Activated CD4-positive, alpha-beta T cell treated with anti-CD3 and anti-CD28 coated beads for 36 hours (primary cell): ENCODE data around the gene NRXN3. TPM values are rescaled to one million over a fixed set of nuclear protein-coding genes. Genes with fewer than 3 reads are reported as not detected.

Experiments
- ATAC-seq: fragments of 200-7000 bp; cut with Tn5 transposase; one replicate; pipeline ENCODE4 v1.10.0; 2021; ENCODE audit warnings: mild to moderate bottlenecking, moderate library complexity
- CTCF ChIA-PET: fragments of 350-600 bp; sonication (Branson Sonifier 250); formaldehyde crosslinking; loops from one replicate; lab custom pipeline; 2021; ENCODE audit warnings: antibody characterized with exemption; lab: Charles Lee
- POLR2A ChIA-PET: fragments of 350-600 bp; sonication (Branson Sonifier 250); formaldehyde crosslinking; loops from one replicate; lab custom pipeline; 2021; ENCODE audit warnings: antibody characterized with exemption, inconsistent platforms; lab: Charles Lee
- DNase-seq: peaks from one replicate; pipeline ENCODE4 v3.0.0-alpha.2; 2020
- H3K27ac Mint-ChIP-seq: one replicate; pipeline ENCODE4 v1.8.0; 2021; ENCODE audit warnings: mixed read lengths
- H3K27me3 Mint-ChIP-seq: one replicate; pipeline ENCODE4 v1.8.0; 2021; ENCODE audit warnings: mixed read lengths
- H3K36me3 Mint-ChIP-seq: one replicate; pipeline ENCODE4 v1.8.0; 2021; ENCODE audit warnings: low read depth, mixed read lengths
- H3K4me1 Mint-ChIP-seq: one replicate; pipeline ENCODE4 v1.8.0; 2021; ENCODE audit warnings: mixed read lengths
- H3K4me3 Mint-ChIP-seq: one replicate; pipeline ENCODE4 v1.8.0; 2021; ENCODE audit warnings: mild to moderate bottlenecking, moderate library complexity, mixed read lengths
- H3K9me3 Mint-ChIP-seq: one replicate; pipeline ENCODE4 v1.8.0; 2021; ENCODE audit warnings: low read depth, mixed read lengths
- intact Hi-C, 2 experiments: fragments of 100-400 bp; cut with DNase I in 1 of 2; cut with micrococcal nuclease in 1 of 2; formaldehyde crosslinking; loops; one replicate each; pipeline versions ENCODE4 v1.14.2 to v1.15.1; 2022 to 2024; cut with DNase I, micrococcal nuclease
- total RNA-seq, 2 experiments: library from RNA; stranded (reverse); gene quantifications; one replicate each; pipeline ENCODE4 v1.2.3, GENCODE V29; 2021

NRXN3 gene
- total RNA-seq, 2 experiments from 2014 or later = not detected

- Mint-ChIP-seq H3K27ac (no peak overlapping the region), H3K4me1 (no peaks in the 10 kb centered on the region), H3K27me3 (peaks cover 6% of the 10 kb centered on the region), H3K4me3 (no peak overlapping the region), H3K36me3 (no peaks in the 10 kb centered on the region), H3K9me3 (no peaks in the 10 kb centered on the region)
- ChIA-PET CTCF (interaction anchor here (1.3 kb wide), 1 partner anchor 43 kb away, joined by 4 read pairs; no protein-coding TSS in a partner anchor), POLR2A (no interaction called here)
- ATAC-seq (no peak), DNase-seq (no peak)
- intact Hi-C loops = no loop called here
Measured at GRCh38 chr14:78967111-78967809, 797.1 kb downstream of the NRXN3 start.

- ChIA-PET CTCF (no interaction called here), POLR2A (no interaction called here)
- Mint-ChIP-seq H3K36me3 (no peaks in the 10 kb centered on the region), H3K4me1 (no peaks in the 10 kb centered on the region), H3K4me3 (no peak overlapping the region), H3K9me3 (no peaks in the 10 kb centered on the region), H3K27me3 (peaks cover 6% of the 10 kb centered on the region), H3K27ac (no peak overlapping the region)
- intact Hi-C loops = no loop called here
- no peak for ATAC-seq
- no peak for DNase-seq
Measured at GRCh38 chr14:78968265-78968664, 798.1 kb downstream of the NRXN3 start.

- Mint-ChIP-seq H3K4me3 (no peak overlapping the region), H3K27ac (no peak overlapping the region), H3K36me3 (no peaks in the 10 kb centered on the region), H3K9me3 (no peaks in the 10 kb centered on the region), H3K27me3 (peaks cover 9% of the 10 kb centered on the region), H3K4me1 (no peaks in the 10 kb centered on the region)
- DNase-seq = no peak
- CTCF ChIA-PET = interaction anchor here (0.6 to 2.1 kb wide), 2 partner anchors 11 to 1055 kb away, joined by 3 to 8 read pairs; no protein-coding TSS in a partner anchor
- POLR2A ChIA-PET = no interaction called here
- no peak for ATAC-seq
- intact Hi-C loops = no loop called here
Measured at GRCh38 chr14:78970677-78971076, 800.5 kb downstream of the NRXN3 start.

GRCh38 chr14:78972440-78972839, 802.3 kb downstream of the NRXN3 start:
- H3K27ac Mint-ChIP-seq = no peak overlapping the region
- H3K27me3 Mint-ChIP-seq = peaks cover 8% of the 10 kb centered on the region
- DNase-seq (no peak), ATAC-seq (no peak)
- H3K4me1 Mint-ChIP-seq = no peaks in the 10 kb centered on the region
- no peaks in the 10 kb centered on the region for H3K36me3 Mint-ChIP-seq
- no peak overlapping the region for H3K4me3 Mint-ChIP-seq
- ChIA-PET CTCF (no interaction called here), POLR2A (no interaction called here)
- intact Hi-C loops = no loop called here
- H3K9me3 Mint-ChIP-seq = no peaks in the 10 kb centered on the region

- ATAC-seq (no peak), DNase-seq (no peak)
- Mint-ChIP-seq H3K36me3 (no peaks in the 10 kb centered on the region), H3K27me3 (peaks cover 6% of the 10 kb centered on the region), H3K4me1 (no peaks in the 10 kb centered on the region), H3K27ac (no peak overlapping the region), H3K4me3 (no peak overlapping the region), H3K9me3 (no peaks in the 10 kb centered on the region)
- intact Hi-C loops = no loop called here
- ChIA-PET POLR2A (no interaction called here), CTCF (interaction anchor here (0.9 to 1.2 kb wide), 2 partner anchors 15 to 26 kb away, joined by 3 to 5 read pairs; no protein-coding TSS in a partner anchor)
Measured at GRCh38 chr14:78974691-78975090, 804.5 kb downstream of the NRXN3 start.

GRCh38 chr14:78975734-78976133, 805.6 kb downstream of the NRXN3 start:
- H3K9me3 Mint-ChIP-seq = no peaks in the 10 kb centered on the region
- peaks cover 6% of the 10 kb centered on the region for H3K27me3 Mint-ChIP-seq
- intact Hi-C loops = no loop called here
- no peak for DNase-seq
- no peaks in the 10 kb centered on the region for H3K36me3 Mint-ChIP-seq
- no peaks in the 10 kb centered on the region for H3K4me1 Mint-ChIP-seq
- no peak overlapping the region for H3K4me3 Mint-ChIP-seq
- ChIA-PET POLR2A (no interaction called here), CTCF (no interaction called here)
- ATAC-seq = no peak
- H3K27ac Mint-ChIP-seq = no peak overlapping the region

GRCh38 chr14:78978896-78979295, 808.7 kb downstream of the NRXN3 start:
- no peaks in the 10 kb centered on the region for H3K36me3 Mint-ChIP-seq
- no peaks in the 10 kb centered on the region for H3K4me1 Mint-ChIP-seq
- CTCF ChIA-PET = no interaction called here

GRCh38 chr14:78982551-78982950, 812.4 kb downstream of the NRXN3 start:
- H3K27ac Mint-ChIP-seq = no peak overlapping the region
- POLR2A ChIA-PET = no interaction called here
- DNase-seq (no peak), ATAC-seq (no peak)
- H3K9me3 Mint-ChIP-seq = no peaks in the 10 kb centered on the region
- no peak overlapping the region for H3K4me3 Mint-ChIP-seq
- intact Hi-C loops = no loop called here
- H3K36me3 Mint-ChIP-seq = no peaks in the 10 kb centered on the region
- CTCF ChIA-PET = no interaction called here
- H3K27me3 Mint-ChIP-seq = peaks cover 4% of the 10 kb centered on the region
- H3K4me1 Mint-ChIP-seq = no peaks in the 10 kb centered on the region

More at GRCh38 chr14:78978896-78979295, 808.7 kb downstream of the NRXN3 start:
- Mint-ChIP-seq H3K27me3 (peaks cover 6% of the 10 kb centered on the region), H3K27ac (no peak overlapping the region), H3K9me3 (no peaks in the 10 kb centered on the region), H3K4me3 (no peak overlapping the region)
- DNase-seq (no peak), ATAC-seq (no peak)
- POLR2A ChIA-PET = no interaction called here
- intact Hi-C loops = no loop called here

- DNase-seq = no peak
- H3K27ac Mint-ChIP-seq = no peak overlapping the region
- no peaks in the 10 kb centered on the region for H3K9me3 Mint-ChIP-seq
- no peaks in the 10 kb centered on the region for H3K4me1 Mint-ChIP-seq
- intact Hi-C loops = no loop called here
- no peaks in the 10 kb centered on the region for H3K36me3 Mint-ChIP-seq
- no peak for ATAC-seq
- peaks cover 4% of the 10 kb centered on the region for H3K27me3 Mint-ChIP-seq
- no peak overlapping the region for H3K4me3 Mint-ChIP-seq
- CTCF ChIA-PET = interaction anchor here (0.6 kb wide), 1 partner anchor 79 kb away, joined by 3 read pairs; no protein-coding TSS in a partner anchor
- POLR2A ChIA-PET = no interaction called here
Measured at GRCh38 chr14:78983126-78983525, 813.0 kb downstream of the NRXN3 start.

- no peak overlapping the region for H3K4me3 Mint-ChIP-seq
- H3K27ac Mint-ChIP-seq = no peak overlapping the region
- DNase-seq (no peak), ATAC-seq (no peak)
- no peaks in the 10 kb centered on the region for H3K36me3 Mint-ChIP-seq
- ChIA-PET CTCF (no interaction called here), POLR2A (no interaction called here)
- peaks cover 2% of the 10 kb centered on the region for H3K27me3 Mint-ChIP-seq
- intact Hi-C loops = no loop called here
- no peaks in the 10 kb centered on the region for H3K9me3 Mint-ChIP-seq
- no peaks in the 10 kb centered on the region for H3K4me1 Mint-ChIP-seq
Measured at GRCh38 chr14:78985668-78986381, 815.7 kb downstream of the NRXN3 start.

- intact Hi-C loops = no loop called here
- ChIA-PET CTCF (no interaction called here), POLR2A (no interaction called here)
- peaks cover 4% of the 10 kb centered on the region for H3K27me3 Mint-ChIP-seq
- no peaks in the 10 kb centered on the region for H3K4me1 Mint-ChIP-seq
- H3K36me3 Mint-ChIP-seq = no peaks in the 10 kb centered on the region
- ATAC-seq (no peak), DNase-seq (no peak)
- no peak overlapping the region for H3K4me3 Mint-ChIP-seq
- no peak overlapping the region for H3K27ac Mint-ChIP-seq
- no peaks in the 10 kb centered on the region for H3K9me3 Mint-ChIP-seq
Measured at GRCh38 chr14:78986989-78987388, 816.8 kb downstream of the NRXN3 start.

GRCh38 chr14:78989221-78989620, 819.0 kb downstream of the NRXN3 start:
- H3K27me3 Mint-ChIP-seq = peaks cover 2% of the 10 kb centered on the region
- intact Hi-C loops = no loop called here
- H3K4me1 Mint-ChIP-seq = no peaks in the 10 kb centered on the region
- CTCF ChIA-PET = no interaction called here
- no peak for DNase-seq
- POLR2A ChIA-PET = no interaction called here
- no peaks in the 10 kb centered on the region for H3K9me3 Mint-ChIP-seq
- H3K36me3 Mint-ChIP-seq = no peaks in the 10 kb centered on the region
- H3K4me3 Mint-ChIP-seq = no peak overlapping the region
- no peak overlapping the region for H3K27ac Mint-ChIP-seq
- ATAC-seq = no peak
